Measurements from ENCODE around the gene SLC44A1.

SLC44A1 gene

GRCh38 chr9:105269593-105269992 is 25.1 kb downstream of the SLC44A1 start:
- DNase-seq (ENCODE audit: low spot score), result no peak
- Histone ChIP-seq H3K27ac (no peak overlapping the region), H3K4me3 (no peak overlapping the region)
- TF ChIP-seq CTCF (IDR thresholded peaks at IDR 0.05), result no peak

GRCh38 chr9:105270711-105271110 is 26.3 kb downstream of the SLC44A1 start:
- no peak for DNase-seq (ENCODE audit: low spot score)
- no peak overlapping the region for H3K4me3 ChIP-seq
- no peak for TF ChIP-seq CTCF (IDR thresholded peaks at IDR 0.05)
- no peak overlapping the region for H3K27ac ChIP-seq

GRCh38 chr9:105273731-105274130 is 29.3 kb downstream of the SLC44A1 start:
- TF ChIP-seq CTCF (IDR thresholded peaks at IDR 0.05), result no peak
- no peak for DNase-seq (ENCODE audit: low spot score)
- H3K27ac ChIP-seq, result no peak overlapping the region

GRCh38 chr9:105275111-105275510 is 30.7 kb downstream of the SLC44A1 start:
- TF ChIP-seq CTCF (IDR thresholded peaks at IDR 0.05), result no peak
- DNase-seq (ENCODE audit: low spot score), result no peak
- H3K4me3 ChIP-seq, result no peak overlapping the region
- no peak overlapping the region for H3K27ac ChIP-seq

More at GRCh38 chr9:105273731-105274130, 29.3 kb downstream of the SLC44A1 start:
- no peak overlapping the region for H3K4me3 ChIP-seq

GRCh38 chr9:105275938-105276337 is 31.5 kb downstream of the SLC44A1 start:
- no peak for TF ChIP-seq CTCF (IDR thresholded peaks at IDR 0.05)
- H3K27ac ChIP-seq, result no peak overlapping the region
- no peak for DNase-seq (ENCODE audit: low spot score)
- H3K4me3 ChIP-seq, result no peak overlapping the region

- TF ChIP-seq CTCF (IDR thresholded peaks at IDR 0.05), result no peak
- no peak overlapping the region for H3K4me3 ChIP-seq
- H3K27ac ChIP-seq, result no peak overlapping the region
- no peak for DNase-seq (ENCODE audit: low spot score)
Measured at GRCh38 chr9:105278751-105279150, 34.3 kb downstream of the SLC44A1 start.

- Histone ChIP-seq H3K27ac (no peak overlapping the region), H3K4me3 (no peak overlapping the region)
- TF ChIP-seq CTCF (IDR thresholded peaks at IDR 0.05), result no peak
- DNase-seq (ENCODE audit: low spot score), result no peak
Measured at GRCh38 chr9:105280691-105281090, 36.2 kb downstream of the SLC44A1 start.
